OCI-LY1 (cell line): Measurements from ENCODE around the gene HPSE2.

Experiments
- CTCF ChIP-seq: fragments of 200-600 bp; sonication (generic), shearing (Covaris generic); IDR thresholded peaks from 2 replicates; pipeline ENCODE4 v1.5.1; 2017; ENCODE audit warnings: mild to moderate bottlenecking, antibody characterized with exemption, low read length, moderate library complexity, mixed read lengths
- EZH2 ChIP-seq: fragments of 200-600 bp; sonication (generic), shearing (Covaris generic); IDR thresholded peaks from 2 replicates; pipeline ENCODE4 v1.8.0; 2017; ENCODE audit warnings: borderline replicate concordance, mixed run types, mild to moderate bottlenecking, antibody characterized with exemption, low read length, moderate library complexity, mixed read lengths

- TF ChIP-seq CTCF (no peak), EZH2 (no peak)
Measured at GRCh38 chr10:98901441-98902110, 334.1 kb downstream of the HPSE2 start.
